ENCODE results near the gene HBD.

- TF ChIP-seq CTCF (IDR thresholded peaks at IDR 0.05; ENCODE audit: low read length) (no peak), EZH2 (optimal IDR thresholded peaks at IDR 0.05; ENCODE audit: low read depth, low read length) (no peak)
Observed at GRCh38 chr11:5223686-5224085, 10.6 kb downstream of the HBD start.
